Stomach (tissue), 4 donors: ENCODE results near the gene MON1A.

Experiments used
- POLR2A ChIP-seq, 4 donors: fragments of 450-650 bp; IDR thresholded peaks; one replicate each; pipeline ENCODE4 v1.6.1; 2016; ENCODE audit warnings: antibody characterized with exemption in 4 of 4, control low read depth in 2 of 4, mild to moderate bottlenecking in 1 of 4, moderate library complexity in 1 of 4
- POLR2AphosphoS5 ChIP-seq, 3 donors: sonication (generic); formaldehyde crosslinking; IDR thresholded peaks; one replicate each; pipeline ENCODE4 v1.6.1; 2016; ENCODE audit warnings: antibody characterized with exemption in 3 of 3
- TF ChIP-seq, protein P1 (sequence below), 7 experiments: fragments of 450-650 bp in 4 of 7; fragments of 200-600 bp in 3 of 7; sonication (generic) in 3 of 7; IDR thresholded peaks; one replicate each; pipeline ENCODE4 v1.5.1; 2016 to 2019; ENCODE audit warnings: antibody characterized with exemption in 7 of 7, control low read depth in 2 of 7, mild to moderate bottlenecking in 1 of 7

DNA sequence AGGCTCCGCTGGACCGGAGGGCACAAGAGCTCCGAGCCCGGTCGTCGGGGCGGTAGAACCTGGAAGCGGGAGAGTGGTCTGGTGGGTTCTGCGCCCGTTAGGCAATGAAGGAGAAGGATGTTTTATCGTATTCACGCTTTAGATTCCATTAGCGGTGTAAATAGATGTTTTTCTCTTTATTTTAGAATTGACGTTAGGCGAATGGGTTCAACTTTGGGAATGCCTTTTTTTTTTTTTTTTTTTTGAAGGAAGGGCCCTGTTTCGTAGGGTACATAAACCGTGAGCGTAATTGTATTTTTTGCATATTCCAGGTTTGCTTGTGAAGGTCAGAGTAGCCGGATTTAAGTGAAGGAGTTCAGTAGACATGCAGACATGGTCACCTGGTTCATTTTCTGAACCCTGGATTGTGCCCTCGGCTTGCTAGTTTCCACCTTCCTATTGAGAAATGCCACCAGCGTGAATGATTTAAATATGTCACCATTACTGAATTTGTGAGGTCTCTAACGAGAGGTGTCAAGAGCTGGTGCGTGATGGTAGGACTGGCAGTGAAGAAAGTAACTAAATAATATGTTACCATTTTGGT, 11.1 kb upstream of the MON1A start:
- TF ChIP-seq, protein P1, sequence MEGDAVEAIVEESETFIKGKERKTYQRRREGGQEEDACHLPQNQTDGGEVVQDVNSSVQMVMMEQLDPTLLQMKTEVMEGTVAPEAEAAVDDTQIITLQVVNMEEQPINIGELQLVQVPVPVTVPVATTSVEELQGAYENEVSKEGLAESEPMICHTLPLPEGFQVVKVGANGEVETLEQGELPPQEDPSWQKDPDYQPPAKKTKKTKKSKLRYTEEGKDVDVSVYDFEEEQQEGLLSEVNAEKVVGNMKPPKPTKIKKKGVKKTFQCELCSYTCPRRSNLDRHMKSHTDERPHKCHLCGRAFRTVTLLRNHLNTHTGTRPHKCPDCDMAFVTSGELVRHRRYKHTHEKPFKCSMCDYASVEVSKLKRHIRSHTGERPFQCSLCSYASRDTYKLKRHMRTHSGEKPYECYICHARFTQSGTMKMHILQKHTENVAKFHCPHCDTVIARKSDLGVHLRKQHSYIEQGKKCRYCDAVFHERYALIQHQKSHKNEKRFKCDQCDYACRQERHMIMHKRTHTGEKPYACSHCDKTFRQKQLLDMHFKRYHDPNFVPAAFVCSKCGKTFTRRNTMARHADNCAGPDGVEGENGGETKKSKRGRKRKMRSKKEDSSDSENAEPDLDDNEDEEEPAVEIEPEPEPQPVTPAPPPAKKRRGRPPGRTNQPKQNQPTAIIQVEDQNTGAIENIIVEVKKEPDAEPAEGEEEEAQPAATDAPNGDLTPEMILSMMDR (IDR thresholded peaks at IDR 0.05): no peak
- TF ChIP-seq POLR2AphosphoS5 (IDR thresholded peaks at IDR 0.05) (no peak), POLR2A (IDR thresholded peaks at IDR 0.05) (no peak)
